Measurements from ENCODE around the gene EZR. TPM values are rescaled to one million over a fixed set of nuclear protein-coding genes. Genes with fewer than 3 reads are reported as not detected.

Gene EZR
- total and polyA plus RNA-seq, 2 experiments from 2014 or later = 399 to 623 TPM

- 83% methylated on average over 2 of the region's 2 CpGs for WGBS (ENCODE audit: low lambda C conversion rate, missing lambda C conversion rate)
- H3K79me2 ChIP-seq = peaks cover 1% of the 10 kb centered on the region
- peaks cover 21% of the 10 kb centered on the region for H3K4me1 ChIP-seq (ENCODE audit: insufficient read depth)
- H3K27me3 ChIP-seq = no peaks in the 10 kb centered on the region
- H3K36me3 ChIP-seq (replicated peaks; ENCODE audit: insufficient read depth, low read depth) = no peaks in the 10 kb centered on the region
- H3K9me3 ChIP-seq (ENCODE audit: low read depth) = no peaks in the 10 kb centered on the region
- no peak overlapping the region for H2AFZ ChIP-seq
- TF ChIP-seq CTCF (IDR thresholded peaks at IDR 0.05; ENCODE audit: poor library complexity) (no peak), EZH2phosphoT487 (IDR thresholded peaks at IDR 0.05; ENCODE audit: low read depth, severe bottlenecking, unreplicated experiment) (no peak), EZH2 (IDR thresholded peaks at IDR 0.05; ENCODE audit: borderline replicate concordance) (no peak)
- H4K20me1 ChIP-seq (ENCODE audit: insufficient read depth, poor library complexity, severe bottlenecking) = no peaks in the 10 kb centered on the region
- no peak overlapping the region for H3K4me3 ChIP-seq
- no peak for DNase-seq (ENCODE audit: low spot score)
- no peak overlapping the region for H3K27ac ChIP-seq
- no peaks in the 10 kb centered on the region for H3K9me2 ChIP-seq (replicated peaks; ENCODE audit: insufficient read depth)
- H3K4me2 ChIP-seq = no peak overlapping the region
Observed at GRCh38 chr6:158865769-158866168, 46.6 kb upstream of the EZR start.

GRCh38 chr6:158863646-158864045 lies 44.5 kb upstream of the EZR start:
- Histone ChIP-seq H3K36me3 (replicated peaks; ENCODE audit: insufficient read depth, low read depth) (no peaks in the 10 kb centered on the region), H3K27me3 (no peaks in the 10 kb centered on the region), H3K9me2 (replicated peaks; ENCODE audit: insufficient read depth) (no peaks in the 10 kb centered on the region), H3K79me2 (no peaks in the 10 kb centered on the region), H3K27ac (peak overlapping the region; percentile 56), H2AFZ (no peak overlapping the region), H3K9me3 (ENCODE audit: low read depth) (no peaks in the 10 kb centered on the region), H3K4me2 (no peak overlapping the region), H3K4me1 (ENCODE audit: insufficient read depth) (peaks cover 13% of the 10 kb centered on the region), H3K4me3 (no peak overlapping the region), H4K20me1 (ENCODE audit: insufficient read depth, poor library complexity, severe bottlenecking) (no peaks in the 10 kb centered on the region)
- DNase-seq (ENCODE audit: low spot score) = no peak
- TF ChIP-seq EZH2 (IDR thresholded peaks at IDR 0.05; ENCODE audit: borderline replicate concordance) = no peak
- TF ChIP-seq EZH2phosphoT487 (IDR thresholded peaks at IDR 0.05; ENCODE audit: low read depth, severe bottlenecking, unreplicated experiment) = no peak
- no peak for TF ChIP-seq CTCF (IDR thresholded peaks at IDR 0.05; ENCODE audit: poor library complexity)
- WGBS (ENCODE audit: low lambda C conversion rate, missing lambda C conversion rate) = 53% methylated on average over 4 of the region's 4 CpGs

- no peaks in the 10 kb centered on the region for H3K9me2 ChIP-seq (replicated peaks; ENCODE audit: insufficient read depth)
- no peaks in the 10 kb centered on the region for H3K27me3 ChIP-seq
- WGBS (ENCODE audit: low lambda C conversion rate, missing lambda C conversion rate) = 76% methylated on average over 4 of the region's 4 CpGs
- no peaks in the 10 kb centered on the region for H4K20me1 ChIP-seq (ENCODE audit: insufficient read depth, poor library complexity, severe bottlenecking)
- H3K4me1 ChIP-seq (ENCODE audit: insufficient read depth) = peaks cover 13% of the 10 kb centered on the region
- H3K4me3 ChIP-seq = no peak overlapping the region
- H3K4me2 ChIP-seq = no peak overlapping the region
- H2AFZ ChIP-seq = no peak overlapping the region
- H3K36me3 ChIP-seq (replicated peaks; ENCODE audit: insufficient read depth, low read depth) = no peaks in the 10 kb centered on the region
- H3K9me3 ChIP-seq (ENCODE audit: low read depth) = no peaks in the 10 kb centered on the region
- H3K27ac ChIP-seq = peak overlapping the region; percentile 77
- TF ChIP-seq CTCF (IDR thresholded peaks at IDR 0.05; ENCODE audit: poor library complexity) = no peak
- no peak for TF ChIP-seq EZH2phosphoT487 (IDR thresholded peaks at IDR 0.05; ENCODE audit: low read depth, severe bottlenecking, unreplicated experiment)
- no peak for TF ChIP-seq EZH2 (IDR thresholded peaks at IDR 0.05; ENCODE audit: borderline replicate concordance)
- peak; percentile 44 for DNase-seq (ENCODE audit: low spot score)
- H3K79me2 ChIP-seq = no peaks in the 10 kb centered on the region
Observed at GRCh38 chr6:158861686-158862381, 42.7 kb upstream of the EZR start.
